ENCODE data around the gene SEL1L3.

The SEL1L3 gene

DNA sequence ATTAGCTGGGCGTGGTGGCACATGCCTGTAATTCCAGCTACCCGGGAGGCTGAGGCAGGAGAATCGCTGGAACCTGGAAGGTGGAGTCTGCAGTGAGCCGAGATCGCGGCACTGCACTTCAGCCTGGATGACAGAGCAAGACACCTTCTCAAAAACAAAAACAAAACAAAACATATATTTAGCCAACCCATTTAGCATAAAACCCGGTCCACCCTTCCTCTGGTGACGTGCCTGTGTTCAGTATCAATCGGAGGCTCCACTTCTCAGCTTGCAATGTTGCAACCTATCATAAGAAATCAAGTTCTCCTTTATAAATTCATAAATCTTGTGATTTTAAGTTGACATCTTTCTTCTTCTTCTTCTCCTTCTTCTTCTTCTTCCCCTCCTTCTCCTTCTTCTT lies 133.2 kb downstream of the SEL1L3 start:
- no peak for DNase-seq (ENCODE audit: low read depth)

DNA sequence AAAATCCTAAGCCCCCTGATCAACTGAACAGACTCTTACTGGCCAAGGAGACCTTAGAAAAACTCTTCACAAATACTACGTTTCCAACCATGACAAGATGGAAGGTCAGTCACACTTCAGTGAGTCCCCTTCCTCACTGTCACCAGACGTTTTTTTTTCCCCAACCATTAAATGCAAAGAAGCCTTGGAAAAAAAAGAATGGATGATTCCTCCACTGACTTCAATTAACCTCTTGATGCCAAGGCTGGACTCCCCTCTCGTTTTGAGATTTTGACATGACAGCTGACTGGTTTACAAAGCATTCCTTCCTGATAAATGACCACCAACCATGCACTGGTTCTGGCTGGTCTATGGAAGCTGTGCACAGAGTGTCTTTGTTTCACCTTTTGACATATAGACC lies 133.9 kb downstream of the SEL1L3 start:
- DNase-seq (ENCODE audit: low read depth): no peak

DNA sequence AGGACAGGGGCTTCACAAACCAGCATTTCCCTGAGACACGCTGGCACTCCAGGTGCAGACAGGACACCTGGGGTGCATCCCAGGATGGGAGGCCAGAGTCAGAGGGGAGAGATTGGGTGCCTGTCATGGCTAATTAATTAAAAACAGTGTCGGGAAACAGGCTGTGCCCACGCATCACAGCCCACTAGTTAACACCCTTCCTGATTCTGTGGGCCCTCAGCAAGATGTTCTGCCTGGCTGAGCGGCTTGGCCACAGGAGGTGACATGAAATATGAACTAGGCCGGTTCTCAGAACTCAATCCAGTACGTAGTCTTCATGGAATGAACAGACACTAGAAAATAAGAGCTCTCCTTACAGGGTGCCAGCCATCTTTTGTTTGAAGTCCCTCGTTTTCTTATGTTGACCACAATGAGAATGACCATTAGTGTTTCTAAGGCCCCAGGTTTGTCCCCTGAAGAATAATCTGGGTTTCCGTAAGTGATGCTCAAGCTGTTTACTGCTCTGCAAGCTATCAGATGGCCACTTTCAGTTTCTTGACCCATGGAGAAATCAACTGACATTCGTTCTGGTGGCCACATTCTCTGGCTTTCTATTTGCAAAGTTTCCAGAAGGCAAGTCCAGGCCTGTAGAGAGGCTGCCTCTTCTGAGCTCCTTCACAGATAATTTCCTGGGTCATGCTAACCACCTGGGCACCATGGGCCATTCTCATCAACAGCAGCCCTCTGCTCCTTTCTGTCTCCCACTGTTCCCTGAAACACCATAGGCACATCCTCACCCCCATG lies 134.9 kb downstream of the SEL1L3 start:
- no peak for DNase-seq (ENCODE audit: low read depth)

DNA sequence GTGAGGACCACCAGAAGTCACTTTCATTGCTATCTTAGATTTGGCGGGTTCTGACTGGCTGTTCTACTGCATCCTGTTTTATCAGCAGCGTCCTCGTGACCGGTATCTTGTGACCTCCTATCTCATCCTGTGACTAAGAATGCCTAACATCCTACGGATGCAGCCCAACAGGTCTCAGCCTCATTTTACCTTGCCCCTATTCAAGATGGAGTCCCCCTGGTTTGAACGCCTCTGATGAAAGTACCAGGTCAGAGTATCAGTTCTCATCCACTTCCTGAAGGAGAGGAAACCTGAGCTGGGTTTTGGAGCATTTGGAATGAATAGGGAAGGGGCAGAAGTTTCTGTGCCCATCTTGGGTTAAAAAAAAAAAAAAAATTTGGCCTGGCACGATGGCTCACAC lies 136.9 kb downstream of the SEL1L3 start:
- DNase-seq (ENCODE audit: low read depth): no peak

DNA sequence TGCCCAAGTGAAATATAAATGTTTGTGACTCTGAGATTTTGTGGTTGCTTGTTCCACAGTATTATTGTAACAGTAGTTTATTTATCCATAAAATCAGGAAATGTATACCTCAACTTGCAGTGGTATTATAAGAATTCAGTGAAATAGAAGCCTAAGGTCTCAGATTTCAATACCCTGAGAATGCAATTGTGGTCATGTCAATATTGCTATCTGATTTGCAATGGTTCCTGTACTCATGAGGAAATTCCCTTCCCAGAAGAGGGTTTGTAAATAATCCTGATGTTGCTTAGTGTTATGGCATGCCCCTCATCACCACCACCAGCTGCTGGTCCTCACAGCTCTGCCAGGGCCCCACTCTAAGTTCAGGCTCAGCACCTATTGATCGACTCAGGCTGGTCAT lies 139.4 kb downstream of the SEL1L3 start:
- DNase-seq (ENCODE audit: low read depth): no peak

DNA sequence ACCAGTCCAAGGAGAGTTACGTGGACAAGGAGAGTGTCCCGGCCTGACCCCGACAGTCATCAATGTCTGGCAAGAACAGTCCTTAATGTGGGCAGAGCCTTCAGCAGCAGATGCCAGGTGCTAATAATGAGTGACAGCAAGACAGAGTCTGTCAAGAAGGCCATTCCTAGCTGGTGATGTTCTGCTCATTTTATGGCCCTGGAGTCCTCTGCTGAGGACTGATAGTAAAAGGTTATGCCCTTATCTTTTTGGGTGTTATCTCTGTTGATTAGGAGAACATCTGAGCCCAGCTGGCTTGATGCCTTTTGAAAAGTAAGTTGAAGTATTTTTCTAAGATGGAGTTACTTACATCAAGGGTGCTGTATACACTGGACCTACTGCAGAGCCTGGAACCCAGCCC lies 139.8 kb downstream of the SEL1L3 start:
- DNase-seq (ENCODE audit: low read depth): no peak

DNA sequence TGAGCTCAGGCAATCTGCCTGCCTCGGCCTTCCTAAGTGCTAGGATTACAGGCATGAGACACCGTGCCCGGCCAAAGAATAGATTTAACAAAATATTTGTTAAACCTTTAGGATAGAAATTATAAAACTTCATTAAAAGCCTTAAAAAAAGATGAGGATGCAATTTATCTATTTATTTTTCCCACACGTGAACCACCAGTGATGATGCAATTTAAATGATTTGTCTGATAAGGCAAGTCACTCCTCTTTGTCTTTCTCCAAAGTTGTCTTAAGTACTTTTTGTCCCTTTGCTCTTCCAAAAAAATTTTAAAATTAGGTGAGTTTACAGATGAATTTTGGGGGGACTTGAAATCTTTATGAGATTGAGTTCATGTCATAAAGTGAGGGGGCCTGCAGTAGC lies 149.0 kb downstream of the SEL1L3 start:
- DNase-seq (ENCODE audit: low read depth): no peak

DNA sequence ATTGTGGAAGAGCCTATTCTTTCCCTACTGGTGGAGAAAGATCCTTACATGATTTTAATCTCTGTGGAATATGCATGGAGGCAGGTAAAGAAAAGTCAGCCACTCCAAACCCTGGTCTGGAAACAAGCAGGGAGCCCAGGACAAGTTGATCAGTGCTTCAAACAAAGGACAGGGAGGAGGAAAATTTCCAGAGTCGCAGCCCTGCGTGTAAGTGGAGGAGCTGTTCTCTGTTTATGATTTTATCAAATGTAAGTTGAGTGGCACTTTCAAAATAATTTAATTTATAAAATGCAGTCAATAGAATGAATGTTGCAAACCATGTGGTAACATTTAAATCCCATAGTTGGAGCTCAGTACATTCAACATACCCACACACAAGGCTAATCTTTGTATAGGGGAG lies 150.2 kb downstream of the SEL1L3 start:
- DNase-seq (ENCODE audit: low read depth): no peak

DNA sequence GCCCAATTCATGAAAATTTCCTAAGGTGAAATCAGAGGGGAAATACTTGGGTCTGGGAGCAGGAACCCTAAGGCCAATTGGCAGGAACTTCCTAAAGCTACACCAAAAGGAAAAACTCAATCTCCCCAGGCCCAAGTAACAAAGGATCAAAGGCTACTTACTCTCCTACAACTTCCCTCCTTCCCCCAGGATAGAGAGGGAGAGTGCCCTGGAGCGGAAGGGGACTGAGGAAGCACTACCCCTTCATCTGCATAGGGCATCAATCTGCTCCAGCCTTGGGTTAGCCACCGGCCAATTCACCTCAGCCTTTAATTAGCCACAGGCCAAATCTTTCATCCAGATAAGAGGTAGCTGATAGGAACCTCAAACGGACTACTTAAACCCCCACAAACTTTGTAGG lies 152.2 kb downstream of the SEL1L3 start:
- DNase-seq (ENCODE audit: low read depth): no peak

DNA sequence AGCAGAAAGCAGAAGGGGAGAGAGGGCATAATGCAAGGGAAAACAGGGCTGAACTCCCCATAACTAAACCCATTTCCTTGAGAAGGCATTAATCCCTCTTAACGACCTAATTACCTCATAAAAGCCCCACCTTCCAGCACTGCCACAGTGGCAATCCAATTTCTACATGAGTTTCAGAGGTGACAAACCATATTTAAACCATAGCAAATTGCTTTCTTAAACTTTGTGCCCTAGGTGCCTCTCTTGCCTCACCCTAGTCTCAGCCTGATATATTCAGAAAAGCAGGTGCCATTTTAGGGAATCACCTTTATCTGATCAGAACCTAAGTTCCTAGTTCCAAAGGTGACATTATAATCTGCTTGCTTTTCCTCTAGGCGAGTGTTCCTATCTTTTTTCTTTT lies 158.3 kb downstream of the SEL1L3 start:
- DNase-seq (ENCODE audit: low read depth): no peak

DNA sequence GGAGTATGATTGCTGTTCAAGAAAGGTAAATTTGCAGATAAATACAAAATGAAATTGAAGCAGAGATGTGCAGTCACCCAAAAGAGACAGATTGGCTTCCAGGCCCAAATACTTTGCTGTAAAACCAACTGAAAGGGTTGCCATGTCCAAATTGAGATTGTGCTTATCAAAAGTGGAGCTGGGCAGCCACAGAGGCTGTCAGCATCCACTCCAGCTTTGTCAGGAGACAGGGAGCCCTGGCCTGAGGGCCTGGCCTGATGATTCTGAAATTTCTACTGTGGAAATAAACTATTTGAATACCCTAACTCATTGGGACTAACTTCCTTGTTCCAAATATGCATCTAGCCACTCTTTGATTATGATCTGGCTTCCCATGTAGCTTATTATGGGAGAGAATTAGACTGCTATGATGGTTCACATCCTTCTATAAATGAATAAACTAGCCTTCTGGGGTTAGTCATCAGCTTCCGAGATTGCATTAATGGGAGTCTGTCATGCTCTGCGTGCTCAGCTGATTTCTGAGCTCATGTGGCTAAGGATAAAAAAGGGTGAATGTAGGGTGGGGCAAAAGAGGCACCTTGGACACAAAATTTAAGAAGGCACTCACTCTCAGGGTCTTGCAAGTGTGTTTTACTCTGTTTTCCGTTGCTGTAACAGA lies 158.9 kb downstream of the SEL1L3 start:
- DNase-seq (ENCODE audit: low read depth): no peak

DNA sequence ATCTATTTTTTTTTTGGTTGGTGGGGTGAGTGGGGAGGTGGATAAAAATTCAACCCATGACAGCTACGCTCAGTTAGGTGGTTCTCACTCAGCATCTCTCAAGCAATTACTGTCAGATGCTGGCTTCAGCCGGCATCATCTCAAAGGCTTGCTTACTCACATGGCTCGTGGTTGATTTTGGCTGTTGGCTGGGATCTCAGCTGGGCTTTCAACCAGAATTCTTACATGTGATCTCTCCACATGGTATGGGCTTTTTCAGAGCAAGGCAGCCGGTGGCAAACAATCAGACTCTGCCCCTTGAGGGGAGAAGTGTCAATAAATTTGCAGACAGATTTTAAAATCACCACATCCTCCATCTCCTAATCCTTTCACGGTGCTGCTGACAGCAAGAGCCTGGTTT lies 159.9 kb downstream of the SEL1L3 start:
- no peak for DNase-seq (ENCODE audit: low read depth)

DNA sequence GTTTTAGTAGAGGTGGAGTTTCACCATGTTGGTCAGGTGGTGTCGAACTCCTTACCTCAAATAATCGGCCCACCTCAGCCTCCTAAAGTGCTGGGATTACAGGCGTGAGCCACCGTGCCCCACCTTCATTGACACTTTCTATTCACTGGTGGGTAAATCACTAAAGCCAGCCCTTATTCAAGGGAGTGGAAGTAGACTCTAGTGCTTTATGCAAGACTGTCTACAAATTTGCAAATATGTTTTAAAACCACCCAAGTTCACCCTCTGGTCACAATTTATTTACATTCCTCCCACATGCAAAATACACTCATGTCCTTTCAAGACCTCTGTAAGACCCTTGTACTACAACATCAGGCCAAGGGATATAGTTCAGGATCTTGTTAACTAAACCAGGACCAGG lies 162.1 kb downstream of the SEL1L3 start:
- DNase-seq (ENCODE audit: low read depth): no peak

DNA sequence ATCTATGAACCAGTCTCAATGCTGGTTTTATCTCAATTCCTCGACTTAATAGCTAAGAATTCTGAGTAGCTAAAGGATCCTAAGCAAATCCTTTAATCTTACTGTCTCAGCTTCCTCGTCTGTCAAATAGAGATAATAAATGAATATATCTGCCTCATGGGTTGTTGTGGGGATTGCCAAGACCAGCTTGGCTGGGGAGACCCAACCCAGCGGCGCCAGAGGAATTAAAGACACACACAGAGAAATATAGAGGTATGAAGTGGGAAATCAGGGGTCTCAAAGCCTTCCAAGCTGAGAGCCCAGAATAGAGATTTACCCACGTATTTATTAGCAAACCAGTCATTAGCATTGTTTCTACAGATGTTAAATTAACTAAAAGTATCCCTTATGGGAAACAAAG lies 165.3 kb downstream of the SEL1L3 start:
- DNase-seq (ENCODE audit: low read depth): no peak
